H1 (cell line): Measurements from ENCODE around the gene ADRM1. TPM values are rescaled to one million over a fixed set of nuclear protein-coding genes. Genes with fewer than 3 reads are reported as not detected.

Experiments
- CTCF ChIA-PET: fragments of 300-600 bp; sonication (Branson Sonifier 250); formaldehyde crosslinking; loops from one replicate; lab custom pipeline; 2021; ENCODE audit not compliant: partially characterized antibody; lab: Charles Lee
- POLR2A ChIA-PET: fragments of 300-600 bp; sonication (Branson Sonifier 250); formaldehyde crosslinking; loops from one replicate; lab custom pipeline; 2021; ENCODE audit warnings: inconsistent platforms; ENCODE audit not compliant: partially characterized antibody; lab: Charles Lee
- DNase-seq, 2 experiments: peaks; one replicate each; pipeline versions ENCODE4 v3.0.0 to v3.0.0-alpha.2; 2010 to 2022; ENCODE audit warnings: low spot score in 2 of 2, low read depth in 1 of 2, mixed read lengths in 1 of 2
- FAIRE-seq: peaks from 2 replicates; lab custom pipeline; 2011; peaks lifted over from hg19 to GRCh38; lab: Jason Lieb, UNC
- H2AFZ ChIP-seq: 2 replicates; pipeline ENCODE4 v1.8.1; 2012; ENCODE audit warnings: low read length, inconsistent platforms
- H2AK5ac ChIP-seq: 2 replicates; pipeline ENCODE4 v1.6.1; 2013; ENCODE audit warnings: low read depth, low read length
- H2BK120ac ChIP-seq: replicated peaks from 2 replicates; pipeline ENCODE3; 2013; ENCODE audit warnings: low read depth, low read length, inconsistent platforms
- H2BK12ac ChIP-seq: 2 replicates; pipeline ENCODE4 v1.6.1; 2013; ENCODE audit warnings: low read depth, low read length
- H2BK15ac ChIP-seq: 2 replicates; pipeline ENCODE4 v1.6.1; 2013; ENCODE audit warnings: low read length
- H2BK20ac ChIP-seq: 2 replicates; pipeline ENCODE4 v1.6.1; 2013; ENCODE audit warnings: low read length
- H2BK5ac ChIP-seq: 2 replicates; pipeline ENCODE4 v1.6.1; 2013; ENCODE audit warnings: low read depth, low read length
- H3K14ac ChIP-seq: 2 replicates; pipeline ENCODE4 v1.6.1; 2013; ENCODE audit warnings: inconsistent platforms; ENCODE audit not compliant: insufficient read length
- H3K18ac ChIP-seq: 2 replicates; pipeline ENCODE4 v1.6.1; 2013; ENCODE audit warnings: low read length; ENCODE audit errors: extremely low read depth
- H3K23ac ChIP-seq: 2 replicates; pipeline ENCODE4 v1.6.1; 2013; ENCODE audit warnings: inconsistent platforms; ENCODE audit not compliant: insufficient read length
- H3K23me2 ChIP-seq: 2 replicates; pipeline ENCODE4 v1.6.1; 2013; ENCODE audit warnings: low read depth, low read length
- H3K27ac ChIP-seq: 2 replicates; pipeline ENCODE4 v1.6.1; 2011; ENCODE audit warnings: low read depth, low read length, inconsistent platforms
- H3K27me3 ChIP-seq, 4 experiments: replicated peaks in 1 of 4; 1 replicate in 1 of 4; 2 replicates in 3 of 4; pipeline versions ENCODE4 v1.6.1 to v1.8.1; 2011 to 2013; ENCODE audit warnings: low read length in 3 of 4, mild to moderate bottlenecking in 3 of 4, inconsistent platforms in 2 of 4, mixed read lengths in 2 of 4, moderate library complexity in 1 of 4; ENCODE audit not compliant: control insufficient read depth in 3 of 4, insufficient read depth in 3 of 4; ENCODE audit errors: extremely low read depth in 1 of 4
- H3K36me3 ChIP-seq, 4 experiments: 2 replicates each; pipeline versions ENCODE4 v1.6.1 to v1.8.1; 2011 to 2013; ENCODE audit warnings: mild to moderate bottlenecking in 4 of 4, low read length in 3 of 4, moderate library complexity in 2 of 4, control low read depth in 1 of 4, inconsistent platforms in 1 of 4; ENCODE audit not compliant: insufficient read depth in 4 of 4, control insufficient read depth in 2 of 4
- H3K4ac ChIP-seq: replicated peaks from 2 replicates; pipeline ENCODE3; 2013; ENCODE audit warnings: low read length, low read depth, mixed read lengths, inconsistent platforms; ENCODE audit not compliant: insufficient read length
- H3K4me1 ChIP-seq, 4 experiments: replicated peaks in 1 of 4; 1 replicate in 1 of 4; 2 replicates in 3 of 4; pipeline versions ENCODE4 v1.6.1 to v1.8.1; 2011 to 2013; ENCODE audit warnings: low read length in 3 of 4, inconsistent platforms in 2 of 4, mixed read lengths in 1 of 4; ENCODE audit not compliant: insufficient read depth in 4 of 4, control insufficient read depth in 3 of 4
- H3K4me2 ChIP-seq, 2 experiments: 2 replicates each; pipeline versions ENCODE4 v1.6.1 to v1.8.1; 2011 to 2013; ENCODE audit warnings: low read depth in 2 of 2, low read length in 2 of 2, control low read depth in 1 of 2, inconsistent platforms in 1 of 2, mild to moderate bottlenecking in 1 of 2; ENCODE audit not compliant: insufficient read depth in 1 of 2
- H3K4me3 ChIP-seq, 4 experiments: fragments of 200-600, 300-600 bp in 1 of 4; sonication (generic), shearing (Covaris generic), sonication (Bioruptor Twin) in 1 of 4; 2 replicates each; pipeline versions ENCODE4 v1.5.1 to v1.8.1; 2011 to 2016; ENCODE audit warnings: low read length in 4 of 4, low read depth in 3 of 4, control low read depth in 2 of 4, inconsistent platforms in 2 of 4, mild to moderate bottlenecking in 2 of 4, mixed read lengths in 1 of 4, moderate library complexity in 1 of 4; ENCODE audit not compliant: insufficient read depth in 2 of 4; ENCODE audit errors: extremely low read depth in 1 of 4
- H3K56ac ChIP-seq: replicated peaks from 2 replicates; pipeline ENCODE3; 2013; ENCODE audit warnings: low read depth, mild to moderate bottlenecking, mixed read lengths, low read length, inconsistent platforms; ENCODE audit not compliant: insufficient read length
- H3K79me1 ChIP-seq: 2 replicates; pipeline ENCODE4 v1.6.1; 2013; ENCODE audit warnings: low read depth, low read length, control low read depth
- H3K79me2 ChIP-seq, 2 experiments: 2 replicates each; pipeline versions ENCODE4 v1.6.1 to v1.8.1; 2012 to 2013; ENCODE audit warnings: low read length in 2 of 2, mild to moderate bottlenecking in 2 of 2, inconsistent platforms in 1 of 2; ENCODE audit not compliant: insufficient read depth in 2 of 2, control insufficient read depth in 1 of 2
- H3K9ac ChIP-seq, 4 experiments: replicated peaks in 1 of 4; 1 replicate in 1 of 4; 2 replicates in 3 of 4; pipeline versions ENCODE4 v1.6.1 to v1.8.1; 2011 to 2013; ENCODE audit warnings: low read depth in 3 of 4, low read length in 3 of 4, control low read depth in 2 of 4, mild to moderate bottlenecking in 2 of 4, moderate library complexity in 2 of 4, inconsistent platforms in 1 of 4; ENCODE audit errors: extremely low read depth in 1 of 4
- H3K9me3 ChIP-seq, 2 experiments: 2 replicates each; pipeline versions ENCODE4 v1.6.1 to v1.8.1; 2012 to 2013; ENCODE audit warnings: mild to moderate bottlenecking in 2 of 2, moderate library complexity in 2 of 2, control low read depth in 1 of 2, inconsistent platforms in 1 of 2, low read depth in 1 of 2, low read length in 1 of 2, mixed read lengths in 1 of 2; ENCODE audit not compliant: insufficient read depth in 2 of 2
- H4K20me1 ChIP-seq, 2 experiments: replicated peaks in 1 of 2; 2 replicates each; pipeline versions ENCODE3 to v1.8.1; 2011 to 2013; ENCODE audit warnings: inconsistent platforms in 2 of 2, low read length in 2 of 2, mild to moderate bottlenecking in 1 of 2; ENCODE audit not compliant: insufficient read depth in 2 of 2, control insufficient read depth in 1 of 2
- H4K5ac ChIP-seq: 2 replicates; pipeline ENCODE4 v1.6.1; 2013; ENCODE audit warnings: low read length, low read depth, mixed read lengths, inconsistent platforms; ENCODE audit not compliant: insufficient read length
- H4K8ac ChIP-seq: 2 replicates; pipeline ENCODE4 v1.8.0; 2013; ENCODE audit warnings: mild to moderate bottlenecking, moderate library complexity, low read length, inconsistent platforms; ENCODE audit not compliant: insufficient read depth; ENCODE audit errors: extremely low read depth
- H4K91ac ChIP-seq: replicated peaks from 2 replicates; pipeline ENCODE3; 2013; ENCODE audit warnings: low read length, mixed read lengths, inconsistent platforms; ENCODE audit not compliant: insufficient read length
- BCL11A ChIP-seq, 2 experiments: IDR thresholded peaks; one replicate each; pipeline ENCODE4 v1.6.1; 2011; ENCODE audit warnings: low read depth in 2 of 2, low read length in 2 of 2, mild to moderate bottlenecking in 2 of 2
- SUZ12 ChIP-seq: fragments of 200-600 bp; sonication (generic); IDR thresholded peaks from 2 replicates; pipeline ENCODE4 v1.6.1; 2012; ENCODE audit warnings: mild to moderate bottlenecking, inconsistent platforms, low read length, moderate library complexity, mixed read lengths
- USF2 ChIP-seq: IDR thresholded peaks from 2 replicates; pipeline ENCODE4 v1.6.1; 2011; ENCODE audit warnings: low read length, improper control_type of control experiment
- WGBS, 2 experiments: shearing (Covaris generic) in 1 of 2; methylation state at CpG; one replicate each; pipeline versions ENCODE4 v1.1.6 to v1.1.7; 2013 to 2015; ENCODE audit warnings: low lambda C conversion rate in 2 of 2, mixed read lengths in 2 of 2, inconsistent platforms in 1 of 2, low coverage in 1 of 2, missing lambda C conversion rate in 1 of 2; ENCODE audit not compliant: insufficient replicate concordance in 2 of 2, insufficient coverage in 1 of 2, insufficient read length in 1 of 2; ENCODE audit errors: extremely low coverage in 1 of 2, missing lambda C conversion rate in 1 of 2; 5-methylcytosine and 5-hydroxymethylcytosine counted together
- polyA plus RNA-seq, 7 experiments: library from polyadenylated mRNA; depleted of rRNA in 3 of 7; stranded (reverse) in 5 of 7; unstranded in 2 of 7; fragments of >200 nt in 5 of 7; fragments of 200-250 nt in 2 of 7; gene quantifications; 1 replicate in 5 of 7; 2 replicates in 1 of 7; 4 replicates in 1 of 7; pipeline versions ENCODE4 v1.2.1 to v1.2.3, GENCODE V29; 2011 to 2013; ENCODE audit warnings: missing spikeins in 2 of 7, mixed read lengths in 2 of 7
- total RNA-seq: library from RNA; stranded (reverse); fragmentation: NEBNext Ultra II Directional; extraction: Animal tissue kit (Norgen Biotek cat#: 25700); gene quantifications from 2 replicates; pipeline ENCODE4 v1.2.1, GENCODE V29; 2021
- TF ChIP-seq, protein P1 (sequence below), 3 experiments: IDR thresholded peaks; 1 replicate in 2 of 3; 2 replicates in 1 of 3; pipeline versions ENCODE4 v1.5.1 to v1.6.1; 2011; ENCODE audit warnings: low read length in 3 of 3, mild to moderate bottlenecking in 3 of 3, inconsistent platforms in 2 of 3, low read depth in 1 of 3, moderate library complexity in 1 of 3; ENCODE audit not compliant: insufficient read depth in 1 of 3; ENCODE audit errors: control extremely low read depth in 1 of 3

ADRM1 gene
- total and polyA plus RNA-seq, 2 of the 8 experiments (the other 6 are each of a cell fraction or from before 2014, with no cell fraction given): 126 to 214 TPM

DNA sequence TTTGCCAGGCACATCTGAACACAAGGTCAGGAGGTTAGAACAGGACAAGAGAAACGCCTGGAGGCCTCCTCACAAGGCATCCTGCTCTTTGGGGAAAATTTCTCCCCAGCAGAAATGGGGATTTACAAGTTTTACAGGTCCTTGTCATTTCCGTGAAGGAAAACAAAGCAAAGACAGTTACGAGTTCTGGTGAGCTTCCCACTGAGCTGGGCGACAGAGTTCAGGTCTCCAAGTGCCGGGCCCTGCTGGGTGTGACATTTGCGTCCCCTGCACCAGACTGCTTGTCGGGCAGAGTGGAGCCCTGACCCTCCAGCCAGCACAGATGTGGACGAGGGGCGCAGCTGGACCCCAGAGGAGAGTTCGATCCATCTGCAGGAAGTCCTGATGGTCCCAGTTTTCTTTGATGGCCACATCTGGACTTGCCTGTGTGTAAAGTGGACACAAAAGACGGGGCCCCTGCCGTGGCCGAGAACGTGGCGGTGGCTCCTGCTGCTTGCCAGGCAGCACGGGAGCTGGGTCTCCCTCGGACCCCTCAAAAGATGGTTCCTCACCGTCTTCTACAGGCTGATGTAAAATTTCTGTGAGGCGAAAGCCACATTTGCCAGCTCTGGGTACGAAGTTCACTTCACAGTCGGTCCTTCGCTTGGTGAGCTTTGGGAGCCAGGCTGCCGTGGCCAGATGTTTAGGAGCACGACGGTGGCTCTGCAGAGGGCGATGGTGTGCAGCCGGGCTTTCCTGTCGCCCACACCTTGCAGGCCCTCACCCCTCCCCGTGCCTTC is 5.2 kb upstream of the ADRM1 start:
- CTCF ChIA-PET: interaction anchor here (0.8 to 1.6 kb wide), 4 partner anchors 12 to 86 kb away, joined by 3 to 4 read pairs (median 3); no protein-coding TSS in a partner anchor

More for the DNA sequence above, 5.2 kb upstream of the ADRM1 start:
- WGBS, 2 experiments: 94% methylated on average over 29 of the region's 29 CpGs; no CpG with 5 or more reads in 1 of the 2 experiments
- no peak for DNase-seq
- Histone ChIP-seq H3K79me2 (no peaks in the 10 kb centered on the region), H3K4me1 (no peaks in the 10 kb centered on the region; a peak in 1 of 7 replicates), H2BK15ac (no peak overlapping the region), H4K91ac (no peak overlapping the region), H2BK120ac (no peak overlapping the region), H3K9ac (no peak overlapping the region), H2AFZ (no peak overlapping the region), H4K8ac (peak overlapping the region; percentile 57), H3K23ac (no peak overlapping the region), H2BK5ac (no peak overlapping the region), H3K79me1 (peaks cover 5% of the 10 kb centered on the region; the same call in 1 of the 2 replicates), H3K18ac (no peak overlapping the region), H3K4me2 (no peak overlapping the region), H3K36me3 (peaks cover 0 to 24% (median 5%) of the 10 kb centered on the region in 4 experiments; a peak in 5 of 8 replicates), H4K20me1 (peaks cover 2 to 5% of the 10 kb centered on the region in 2 experiments), H3K56ac (no peak overlapping the region), H3K23me2 (peaks cover 2% of the 10 kb centered on the region; the same call in 1 of the 2 replicates), H2BK12ac (no peak overlapping the region), H2AK5ac (no peak overlapping the region), H3K14ac (no peak overlapping the region), H3K27me3 (no peaks in the 10 kb centered on the region), H3K4me3 (no peak overlapping the region), H3K9me3 (no peaks in the 10 kb centered on the region), H3K4ac (no peak overlapping the region), H3K27ac (no peak overlapping the region), H2BK20ac (no peak overlapping the region), H4K5ac (no peak overlapping the region)
- TF ChIP-seq, protein P1, sequence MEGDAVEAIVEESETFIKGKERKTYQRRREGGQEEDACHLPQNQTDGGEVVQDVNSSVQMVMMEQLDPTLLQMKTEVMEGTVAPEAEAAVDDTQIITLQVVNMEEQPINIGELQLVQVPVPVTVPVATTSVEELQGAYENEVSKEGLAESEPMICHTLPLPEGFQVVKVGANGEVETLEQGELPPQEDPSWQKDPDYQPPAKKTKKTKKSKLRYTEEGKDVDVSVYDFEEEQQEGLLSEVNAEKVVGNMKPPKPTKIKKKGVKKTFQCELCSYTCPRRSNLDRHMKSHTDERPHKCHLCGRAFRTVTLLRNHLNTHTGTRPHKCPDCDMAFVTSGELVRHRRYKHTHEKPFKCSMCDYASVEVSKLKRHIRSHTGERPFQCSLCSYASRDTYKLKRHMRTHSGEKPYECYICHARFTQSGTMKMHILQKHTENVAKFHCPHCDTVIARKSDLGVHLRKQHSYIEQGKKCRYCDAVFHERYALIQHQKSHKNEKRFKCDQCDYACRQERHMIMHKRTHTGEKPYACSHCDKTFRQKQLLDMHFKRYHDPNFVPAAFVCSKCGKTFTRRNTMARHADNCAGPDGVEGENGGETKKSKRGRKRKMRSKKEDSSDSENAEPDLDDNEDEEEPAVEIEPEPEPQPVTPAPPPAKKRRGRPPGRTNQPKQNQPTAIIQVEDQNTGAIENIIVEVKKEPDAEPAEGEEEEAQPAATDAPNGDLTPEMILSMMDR (IDR thresholded peaks at IDR 0.05; ENCODE audit: control extremely low read depth in 1 of 3, insufficient read depth in 1 of 3, low read depth in 1 of 3, low read length in 3 of 3): peak in 2 of 3 experiments; percentile 7 to 22; a peak in 3 of 4 replicates
- TF ChIP-seq USF2 (no peak), BCL11A (IDR thresholded peaks at IDR 0.05; ENCODE audit: low read depth in 2 of 2, low read length in 2 of 2) (no peak), SUZ12 (no peak)
- POLR2A ChIA-PET: interaction anchor here (0.6 to 14.6 kb wide), 5 partner anchors 8 to 102 kb away, joined by 3 to 170 read pairs (median 3); partner anchors contain the start of gene LAMA5
- FAIRE-seq: no peak
